NCI-H2196 (cell line): ENCODE measurements around the gene MCRS1.

ENCODE experiments used
- DNase-seq: peaks from one replicate; lab custom pipeline; 2025; ENCODE audit not compliant: unreplicated experiment; lab: John Stamatoyannopoulos, UW

MCRS1 gene

GRCh38 chr12:49557187-49557916 lies 10.6 kb downstream of the MCRS1 start:
- DNase-seq: no peak

GRCh38 chr12:49556391-49557186 lies 11.4 kb downstream of the MCRS1 start:
- DNase-seq: no peak

- DNase-seq: no peak
These were observed 12.1 kb downstream of the MCRS1 start for GRCh38 chr12:49555631-49556390.

GRCh38 chr12:49554266-49554665 lies 13.7 kb downstream of the MCRS1 start:
- DNase-seq: no peak

- peak; percentile 63 for DNase-seq
These were observed 14.3 kb downstream of the MCRS1 start for GRCh38 chr12:49553512-49554088.

GRCh38 chr12:49552899-49553298 lies 15.0 kb downstream of the MCRS1 start:
- DNase-seq: no peak

GRCh38 chr12:49552425-49552824 lies 15.5 kb downstream of the MCRS1 start:
- DNase-seq: no peak

GRCh38 chr12:49552014-49552413 lies 15.9 kb downstream of the MCRS1 start:
- no peak for DNase-seq

GRCh38 chr12:49550693-49551252 lies 17.2 kb downstream of the MCRS1 start:
- DNase-seq: no peak

- peak; percentile 76 for DNase-seq
These were observed 17.9 kb downstream of the MCRS1 start for GRCh38 chr12:49549735-49550692.

- DNase-seq: no peak
These were observed 18.9 kb downstream of the MCRS1 start for GRCh38 chr12:49548822-49549648.

GRCh38 chr12:49548481-49548821 lies 19.5 kb downstream of the MCRS1 start:
- DNase-seq: no peak

GRCh38 chr12:49547090-49547690 lies 20.8 kb downstream of the MCRS1 start:
- no peak for DNase-seq

GRCh38 chr12:49546481-49546880 lies 21.5 kb downstream of the MCRS1 start:
- no peak for DNase-seq

GRCh38 chr12:49545815-49546214 lies 22.1 kb downstream of the MCRS1 start:
- no peak for DNase-seq

GRCh38 chr12:49543914-49544815 lies 23.8 kb downstream of the MCRS1 start:
- no peak for DNase-seq

- no peak for DNase-seq
These were observed 24.6 kb downstream of the MCRS1 start for GRCh38 chr12:49543221-49543913.
